OCI-LY7 (cell line): ENCODE data around the gene DPYD.

Experiments used
- CTCF ChIP-seq: fragments of 200-600 bp; sonication (generic); conservative IDR thresholded peaks from 2 replicates; pipeline ENCODE4 v1.5.1; 2014; ENCODE audit warnings: mild to moderate bottlenecking, antibody characterized with exemption, low read length, moderate library complexity, mixed read lengths
- EZH2phosphoT487 ChIP-seq: fragments of 200-600 bp; sonication (generic); IDR thresholded peaks from 2 replicates; pipeline ENCODE4 v1.6.1; 2018; ENCODE audit warnings: low read depth, borderline replicate concordance, mild to moderate bottlenecking, mixed run types, antibody characterized with exemption, low read length, moderate library complexity, mixed read lengths

GRCh38 chr1:97867127-97867526, 53.7 kb downstream of the DPYD start:
- TF ChIP-seq CTCF, result no peak
- TF ChIP-seq EZH2phosphoT487, result no peak
